CD14-positive monocyte (primary cell): Measurements from ENCODE around the gene PLD1. TPM values are rescaled to one million over a fixed set of nuclear protein-coding genes. Genes with fewer than 3 reads are reported as not detected.

Experiments
- DNase-seq, 3 donors: peaks; one replicate each; pipeline ENCODE4 v3.0.0-alpha.2; 2011 to 2022
- H2AFZ ChIP-seq: 2 replicates; pipeline ENCODE4 v1.6.0; 2012; ENCODE audit warnings: mild to moderate bottlenecking, low read depth, low read length, inconsistent platforms; ENCODE audit not compliant: insufficient read depth, poor library complexity, severe bottlenecking
- H3K27ac ChIP-seq, 2 donors: 1 replicate in 1 of 2; 2 replicates in 1 of 2; pipeline ENCODE4 v1.5.1; 2012 to 2013; ENCODE audit warnings: low read length in 2 of 2, control low read depth in 1 of 2, inconsistent platforms in 1 of 2, low read depth in 1 of 2, mild to moderate bottlenecking in 1 of 2
- H3K27me3 ChIP-seq, 2 donors: one replicate each; pipeline versions ENCODE4 v1.6.0 to v1.6.1; 2011 to 2013; ENCODE audit warnings: low read length in 2 of 2; ENCODE audit not compliant: control insufficient read depth in 2 of 2, insufficient read depth in 2 of 2
- H3K36me3 ChIP-seq, 2 donors: replicated peaks in 1 of 2; 1 replicate in 1 of 2; 2 replicates in 1 of 2; pipeline versions ENCODE4 v1.5.1 to v1.6.1; 2012 to 2013; ENCODE audit warnings: low read length in 2 of 2, control low read depth in 1 of 2, inconsistent platforms in 1 of 2, mild to moderate bottlenecking in 1 of 2; ENCODE audit not compliant: insufficient read depth in 2 of 2, control insufficient read depth in 1 of 2
- H3K4me1 ChIP-seq, 2 donors: 1 replicate in 1 of 2; 2 replicates in 1 of 2; pipeline versions ENCODE4 v1.5.1 to v1.6.1; 2012 to 2013; ENCODE audit warnings: low read length in 2 of 2, control low read depth in 1 of 2, inconsistent platforms in 1 of 2, mild to moderate bottlenecking in 1 of 2, moderate library complexity in 1 of 2; ENCODE audit not compliant: insufficient read depth in 2 of 2, control insufficient read depth in 1 of 2
- H3K4me2 ChIP-seq: replicated peaks from 2 replicates; pipeline ENCODE3; 2012; ENCODE audit warnings: low read length, moderate library complexity, mild to moderate bottlenecking; ENCODE audit not compliant: poor library complexity, severe bottlenecking; ENCODE audit errors: extremely low read depth
- H3K4me3 ChIP-seq, 3 experiments: fragments of 200-600 bp in 1 of 3; sonication (generic) in 1 of 3; replicated peaks in 1 of 3; 1 replicate in 2 of 3; 2 replicates in 1 of 3; pipeline ENCODE4 v1.5.1; 2011 to 2013; ENCODE audit warnings: low read length in 3 of 3, mild to moderate bottlenecking in 3 of 3, control low read depth in 2 of 3, low read depth in 2 of 3, inconsistent platforms in 1 of 3, moderate library complexity in 1 of 3
- H3K79me2 ChIP-seq: 2 replicates; pipeline ENCODE4 v1.6.0; 2012; ENCODE audit warnings: mild to moderate bottlenecking, control low read depth, inconsistent platforms, low read length, moderate library complexity; ENCODE audit not compliant: insufficient read depth
- H3K9ac ChIP-seq: 2 replicates; pipeline ENCODE4 v1.6.0; 2017; ENCODE audit warnings: low read length, mild to moderate bottlenecking; ENCODE audit not compliant: insufficient read depth, poor library complexity, severe bottlenecking
- H3K9me3 ChIP-seq, 2 donors: replicated peaks in 1 of 2; 1 replicate in 1 of 2; 2 replicates in 1 of 2; pipeline versions ENCODE4 v1.5.1 to v1.6.1; 2012 to 2013; ENCODE audit warnings: low read length in 2 of 2, control low read depth in 1 of 2; ENCODE audit not compliant: control insufficient read depth in 1 of 2, insufficient read depth in 1 of 2
- H4K20me1 ChIP-seq: 2 replicates; pipeline ENCODE4 v1.6.0; 2012; ENCODE audit warnings: mild to moderate bottlenecking, low read length, control low read depth, moderate library complexity; ENCODE audit not compliant: insufficient read depth
- H3K27ac Mint-ChIP-seq, 7 donors: one replicate each; pipeline ENCODE4 v1.8.0; 2020; ENCODE audit warnings: mild to moderate bottlenecking in 7 of 7, mixed read lengths in 7 of 7, moderate library complexity in 6 of 7, inconsistent platforms in 2 of 7
- H3K27me3 Mint-ChIP-seq, 3 donors: one replicate each; pipeline ENCODE4 v1.8.0; 2021 to 2022; ENCODE audit warnings: low read depth in 3 of 3, mild to moderate bottlenecking in 3 of 3, mixed read lengths in 3 of 3, moderate library complexity in 3 of 3, inconsistent platforms in 1 of 3
- H3K36me3 Mint-ChIP-seq, 2 donors: one replicate each; pipeline ENCODE4 v1.8.0; 2020; ENCODE audit warnings: mixed read lengths in 2 of 2, inconsistent platforms in 1 of 2, mild to moderate bottlenecking in 1 of 2
- H3K4me1 Mint-ChIP-seq: one replicate; pipeline ENCODE4 v1.8.0; 2020; ENCODE audit warnings: mild to moderate bottlenecking, mixed read lengths
- H3K4me3 Mint-ChIP-seq, 2 donors: one replicate each; pipeline ENCODE4 v1.8.0; 2020; ENCODE audit warnings: mild to moderate bottlenecking in 2 of 2, mixed read lengths in 2 of 2, moderate library complexity in 1 of 2
- H3K9me3 Mint-ChIP-seq, 7 donors: one replicate each; pipeline ENCODE4 v1.8.0; 2020 to 2022; ENCODE audit warnings: mixed read lengths in 7 of 7, mild to moderate bottlenecking in 6 of 7, moderate library complexity in 6 of 7, inconsistent platforms in 2 of 7
- WGBS: methylation state at CpG from one replicate; pipeline ENCODE4 v1.1.5; 2013; ENCODE audit warnings: missing lambda C conversion rate; ENCODE audit not compliant: insufficient coverage; 5-methylcytosine and 5-hydroxymethylcytosine counted together
- intact Hi-C, 2 donors: fragments of 100-400 bp; cut with micrococcal nuclease; formaldehyde crosslinking; loops; one replicate each; pipeline versions ENCODE4 v1.15.0 to v1.15.1; 2023
- polyA plus RNA-seq, 3 donors: library from polyadenylated mRNA; depleted of rRNA in 1 of 3; unstranded in 2 of 3; stranded (reverse) in 1 of 3; fragments of 300-500 nt in 2 of 3; fragments of >200 nt in 1 of 3; fragmentation: Illumina TruSeq in 2 of 3; gene quantifications; 1 replicate in 2 of 3; 2 replicates in 1 of 3; pipeline ENCODE4 v1.2.3, GENCODE V29; 2012 to 2021
- TF ChIP-seq, protein P1 (sequence below): fragments of 200-600 bp; IDR thresholded peaks from one replicate; pipeline ENCODE4 v1.8.0; 2022; ENCODE audit warnings: antibody characterized with exemption, mild to moderate bottlenecking

Gene PLD1
- polyA plus RNA-seq, 3 donors: 5.1 to 7.9 (median 5.8) TPM

GRCh38 chr3:171566803-171567422, 243.4 kb downstream of the PLD1 start:
- intact Hi-C loops: loop anchor here (5.0 kb wide), 2 partner anchors 380 to 405 kb away; no protein-coding TSS in a partner anchor
- 10% methylated on average over 2 of the region's 4 CpGs for WGBS
- TF ChIP-seq, protein P1, sequence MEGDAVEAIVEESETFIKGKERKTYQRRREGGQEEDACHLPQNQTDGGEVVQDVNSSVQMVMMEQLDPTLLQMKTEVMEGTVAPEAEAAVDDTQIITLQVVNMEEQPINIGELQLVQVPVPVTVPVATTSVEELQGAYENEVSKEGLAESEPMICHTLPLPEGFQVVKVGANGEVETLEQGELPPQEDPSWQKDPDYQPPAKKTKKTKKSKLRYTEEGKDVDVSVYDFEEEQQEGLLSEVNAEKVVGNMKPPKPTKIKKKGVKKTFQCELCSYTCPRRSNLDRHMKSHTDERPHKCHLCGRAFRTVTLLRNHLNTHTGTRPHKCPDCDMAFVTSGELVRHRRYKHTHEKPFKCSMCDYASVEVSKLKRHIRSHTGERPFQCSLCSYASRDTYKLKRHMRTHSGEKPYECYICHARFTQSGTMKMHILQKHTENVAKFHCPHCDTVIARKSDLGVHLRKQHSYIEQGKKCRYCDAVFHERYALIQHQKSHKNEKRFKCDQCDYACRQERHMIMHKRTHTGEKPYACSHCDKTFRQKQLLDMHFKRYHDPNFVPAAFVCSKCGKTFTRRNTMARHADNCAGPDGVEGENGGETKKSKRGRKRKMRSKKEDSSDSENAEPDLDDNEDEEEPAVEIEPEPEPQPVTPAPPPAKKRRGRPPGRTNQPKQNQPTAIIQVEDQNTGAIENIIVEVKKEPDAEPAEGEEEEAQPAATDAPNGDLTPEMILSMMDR: peak; percentile 90
- Histone ChIP-seq H3K4me1 (peaks cover 25 to 29% of the 10 kb centered on the region in 2 donors), H3K36me3 (no peaks in the 10 kb centered on the region), H3K27ac (no peak overlapping the region), H4K20me1 (no peaks in the 10 kb centered on the region), H3K9ac (no peak overlapping the region), H3K4me3 (no peak overlapping the region), H2AFZ (no peak overlapping the region), H3K27me3 (no peaks in the 10 kb centered on the region), H3K9me3 (peaks cover 0 to 8% of the 10 kb centered on the region in 2 donors), H3K79me2 (no peaks in the 10 kb centered on the region), H3K4me2 (peak overlapping the region; percentile 17)
- Mint-ChIP-seq H3K27me3 (peaks cover 0 to 3% (median 0%) of the 10 kb centered on the region in 3 donors), H3K9me3 (peaks cover 1 to 10% (median 5%) of the 10 kb centered on the region in 7 donors), H3K27ac (no peak overlapping the region), H3K36me3 (no peaks in the 10 kb centered on the region), H3K4me3 (no peak overlapping the region), H3K4me1 (peaks cover 30% of the 10 kb centered on the region)
- peak in 2 of 3 donors; percentile 42 to 44 for DNase-seq

DNA sequence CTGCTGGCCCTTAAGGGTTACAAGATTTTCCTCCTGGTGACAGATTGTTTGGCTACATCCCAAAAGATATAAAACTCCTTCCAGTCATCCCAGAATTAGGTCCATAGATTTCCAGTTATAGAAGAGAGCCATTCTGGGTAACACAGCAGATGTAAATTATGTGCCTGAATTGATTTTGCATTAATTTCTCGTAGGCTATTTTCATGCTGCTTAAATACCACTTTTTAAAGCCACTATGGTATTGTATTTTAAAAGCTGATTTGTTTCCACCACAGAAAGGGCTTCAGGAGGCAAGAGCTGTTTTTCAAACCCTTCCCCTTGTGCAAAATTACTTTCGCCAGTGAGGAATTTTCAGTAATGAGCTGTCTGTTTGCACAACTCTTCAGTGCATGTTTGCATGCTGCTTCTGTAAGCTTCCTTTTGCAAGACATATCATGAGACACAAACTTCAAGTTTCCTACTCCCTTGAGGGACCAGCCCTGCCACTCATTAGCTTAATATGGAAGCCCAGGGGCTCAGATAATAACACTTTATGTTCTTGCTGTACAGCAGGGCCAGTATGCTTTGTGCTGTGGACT, 244.7 kb downstream of the PLD1 start:
- TF ChIP-seq, protein P1: no peak
- Histone ChIP-seq H3K9ac (no peak overlapping the region), H3K27me3 (no peaks in the 10 kb centered on the region), H3K27ac (peak overlapping the region in 1 of 2 donors; percentile 27), H4K20me1 (no peaks in the 10 kb centered on the region), H3K4me1 (peaks cover 25 to 29% of the 10 kb centered on the region in 2 donors), H3K4me3 (no peak overlapping the region), H3K9me3 (peaks cover 0 to 8% of the 10 kb centered on the region in 2 donors), H3K4me2 (no peak overlapping the region), H3K79me2 (no peaks in the 10 kb centered on the region), H3K36me3 (no peaks in the 10 kb centered on the region), H2AFZ (peak overlapping the region; percentile 62)
- H3K4me3 Mint-ChIP-seq: no peak overlapping the region
- no peaks in the 10 kb centered on the region for H3K36me3 Mint-ChIP-seq
- intact Hi-C loops: loop anchor here (5.0 kb wide), 2 partner anchors 378 to 403 kb away; no protein-coding TSS in a partner anchor
- H3K4me1 Mint-ChIP-seq: peaks cover 30% of the 10 kb centered on the region
- peak in 2 of 3 donors; percentile 23 to 76 for DNase-seq
- peaks cover 0 to 13% (median 5%) of the 10 kb centered on the region in 7 donors for H3K9me3 Mint-ChIP-seq
- H3K27me3 Mint-ChIP-seq: peaks cover 0 to 1% (median 0%) of the 10 kb centered on the region in 3 donors
- H3K27ac Mint-ChIP-seq: peak overlapping the region in 4 of 7 donors; percentile 25 to 72 (median 55)
- no CpG with 5 or more reads among the region's 2 CpGs for WGBS
